HG03558 (cell line): Measurements from ENCODE around the gene BOD1L2.

Source experiments
- ATAC-seq: cut with Tn5 transposase; IDR thresholded peaks from one replicate; pipeline ENCODE4 v1.9.1; 2021; ENCODE audit warnings: moderate number of reproducible peaks; ENCODE audit not compliant: unreplicated experiment; ENCODE audit errors: extremely low read depth

BOD1L2 gene

DNA sequence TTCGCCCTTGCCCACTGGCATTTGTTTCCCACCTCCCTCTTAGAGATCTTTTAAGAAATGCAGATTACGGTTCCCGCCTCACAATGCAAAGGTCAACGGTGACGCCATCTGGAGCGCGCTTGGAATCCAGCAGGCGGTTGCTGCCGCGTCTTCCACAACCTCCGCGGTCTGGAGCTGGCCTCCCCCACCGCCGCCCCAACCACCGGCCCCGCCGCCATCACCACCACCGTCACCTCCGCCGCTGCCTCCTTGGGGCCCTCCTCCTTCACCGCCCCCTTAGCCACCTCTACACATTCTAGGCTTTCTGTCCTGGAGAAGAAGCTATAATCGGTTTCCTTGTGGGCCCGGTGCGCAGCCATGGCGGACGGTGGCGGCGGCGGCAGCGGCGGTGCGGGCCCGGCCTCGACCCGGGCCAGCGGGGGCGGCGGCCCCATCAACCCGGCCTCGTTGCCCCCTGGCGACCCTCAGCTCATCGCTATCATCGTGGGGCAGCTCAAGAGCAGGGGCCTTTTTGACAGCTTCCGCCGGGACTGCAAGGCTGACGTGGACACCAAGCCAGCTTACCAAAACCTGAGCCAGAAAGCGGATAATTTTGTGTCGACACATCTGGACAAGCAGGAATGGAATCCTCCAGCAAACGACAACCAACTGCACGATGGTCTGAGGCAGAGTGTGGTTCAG lies at the start of gene BOD1L2:
Gene BOD1L2 (plus strand): TSS at position 132 of the 681 bp plus-strand sequence. CDS start 226 bp downstream, at position 358.
- no peak for ATAC-seq

DNA sequence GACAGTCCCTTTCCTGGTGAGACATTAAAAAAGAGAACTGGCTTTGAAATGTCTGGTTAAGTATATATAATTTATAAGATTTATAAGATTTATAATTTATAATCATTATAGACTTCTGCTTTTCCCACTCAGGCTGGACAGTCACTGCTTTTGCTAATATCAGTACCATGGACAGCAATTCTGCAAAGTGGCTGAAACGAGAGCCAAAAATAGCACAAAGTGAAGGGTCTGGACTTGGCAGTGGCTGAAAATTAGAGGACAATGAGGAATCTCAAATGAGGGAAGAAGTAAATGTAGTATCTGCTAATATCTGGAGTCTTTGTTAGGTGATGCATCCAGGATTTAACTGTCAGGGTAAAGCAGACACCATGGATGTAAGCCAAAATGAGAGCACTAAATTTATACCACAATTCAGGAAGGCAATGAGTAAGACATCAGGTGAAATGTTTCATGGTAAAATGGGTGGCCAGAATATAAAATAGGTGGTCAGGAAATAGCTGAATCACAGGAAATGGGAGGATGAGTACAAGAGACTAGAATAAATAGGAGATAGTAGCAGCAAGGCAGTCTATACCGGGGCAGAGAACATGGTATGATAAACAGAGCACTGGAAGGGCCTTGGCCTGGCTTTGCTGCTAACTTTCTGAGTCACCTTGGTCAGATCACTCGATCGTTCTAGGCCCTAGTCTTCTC lies 39.6 kb upstream of the BOD1L2 start:
- no peak for ATAC-seq

DNA sequence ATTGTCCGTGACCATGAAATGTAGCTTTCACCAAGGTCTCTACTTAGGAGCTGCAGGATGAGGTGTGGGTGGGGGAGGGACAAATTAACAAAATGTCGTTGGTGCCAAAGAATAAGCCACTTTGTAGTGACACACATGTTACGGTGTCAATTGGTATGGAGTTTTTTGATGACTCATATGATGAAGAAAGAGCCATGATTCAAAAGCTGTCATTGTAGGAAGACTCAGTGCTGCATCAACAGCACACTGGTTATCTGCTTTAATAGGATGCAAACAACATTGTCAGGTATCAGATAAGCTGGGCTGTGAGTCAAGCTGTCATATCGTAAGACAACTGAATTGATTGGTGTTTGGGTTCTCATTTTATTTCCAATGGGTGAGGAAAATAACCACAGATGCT lies 36.6 kb upstream of the BOD1L2 start:
- ATAC-seq: no peak

DNA sequence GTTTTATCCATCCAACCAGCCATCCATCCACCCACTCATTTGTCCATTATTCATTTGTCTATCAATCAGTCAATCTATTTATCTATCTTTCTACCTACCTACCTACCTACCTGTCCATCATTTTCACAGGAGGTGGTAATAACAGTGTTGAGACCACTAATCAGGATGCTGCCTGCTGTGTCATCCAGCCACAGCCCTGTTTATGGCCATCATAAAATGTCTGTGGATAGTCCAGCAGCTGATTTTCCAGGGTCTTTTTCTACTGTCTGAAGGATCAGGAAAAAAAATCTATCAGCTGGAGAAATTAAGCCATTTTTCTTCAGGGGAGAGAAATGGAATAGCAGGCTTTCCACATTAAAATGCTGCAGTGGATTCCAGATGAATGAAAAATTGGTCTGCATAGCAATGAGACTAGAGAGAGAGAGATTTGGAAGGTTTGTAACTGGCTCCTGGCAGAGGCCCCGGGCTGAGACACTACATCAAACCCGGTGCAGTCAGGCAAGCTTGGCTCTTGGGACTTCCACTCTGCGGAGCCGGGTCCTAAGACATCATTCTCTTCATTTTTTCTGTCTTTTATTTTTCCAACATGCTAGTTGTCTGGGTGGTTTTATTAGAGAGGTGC lies 33.0 kb upstream of the BOD1L2 start:
- no peak for ATAC-seq

DNA sequence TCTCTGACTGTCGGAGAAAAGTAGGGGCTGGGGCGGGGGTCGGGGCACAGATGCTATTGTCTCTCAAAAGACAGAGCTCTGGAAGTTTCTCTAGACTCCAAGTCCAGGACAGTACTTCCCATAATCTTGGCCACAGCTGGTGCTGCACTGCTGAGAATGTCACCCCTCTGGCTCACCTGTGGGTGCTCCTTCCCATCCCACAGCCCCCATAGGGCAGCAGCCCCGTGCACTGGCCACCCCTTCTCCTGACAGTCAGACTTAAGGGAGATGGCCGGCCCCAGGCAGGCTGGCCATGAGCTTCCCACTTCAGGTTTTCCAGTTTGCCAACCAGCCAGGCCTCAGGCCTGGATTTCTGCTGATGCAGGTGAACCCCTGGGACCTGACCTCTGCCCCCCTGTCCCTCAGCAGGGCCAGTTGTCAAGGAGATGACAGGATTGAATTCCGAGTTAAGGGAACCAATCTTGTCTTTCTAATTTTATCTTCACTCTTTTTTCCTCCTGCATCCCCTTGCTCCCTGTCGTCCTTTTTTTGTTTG lies 30.2 kb upstream of the BOD1L2 start:
- no peak for ATAC-seq

DNA sequence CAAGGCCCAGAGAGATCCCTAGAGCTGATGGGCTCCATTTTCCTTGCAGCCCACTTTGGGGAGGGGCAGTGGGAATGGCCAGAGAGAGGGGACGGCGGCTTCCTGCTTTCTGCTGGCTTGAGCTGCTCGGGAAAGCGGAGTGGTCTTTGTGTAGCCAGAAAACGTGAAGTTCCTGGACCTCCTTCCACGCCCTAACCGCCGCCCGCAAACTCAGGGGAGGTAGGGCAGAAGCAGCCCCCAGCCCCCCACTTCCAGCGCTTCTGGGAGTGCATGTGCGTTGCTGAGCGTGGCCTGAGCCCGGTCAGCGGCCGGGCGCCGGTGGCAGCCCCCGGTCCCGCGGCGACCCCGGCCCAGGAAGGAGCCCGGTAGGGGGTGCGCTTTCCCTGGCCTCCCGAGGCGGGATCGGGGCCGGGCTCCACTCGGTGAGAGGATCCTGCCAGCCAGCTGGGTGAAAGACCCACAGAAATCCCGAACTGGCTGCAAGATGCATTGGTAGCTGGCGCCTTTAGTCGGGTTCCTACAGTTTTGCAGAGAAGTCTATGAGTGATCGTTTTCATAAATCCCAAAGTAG lies 25.3 kb upstream of the BOD1L2 start:
- ATAC-seq: no peak

DNA sequence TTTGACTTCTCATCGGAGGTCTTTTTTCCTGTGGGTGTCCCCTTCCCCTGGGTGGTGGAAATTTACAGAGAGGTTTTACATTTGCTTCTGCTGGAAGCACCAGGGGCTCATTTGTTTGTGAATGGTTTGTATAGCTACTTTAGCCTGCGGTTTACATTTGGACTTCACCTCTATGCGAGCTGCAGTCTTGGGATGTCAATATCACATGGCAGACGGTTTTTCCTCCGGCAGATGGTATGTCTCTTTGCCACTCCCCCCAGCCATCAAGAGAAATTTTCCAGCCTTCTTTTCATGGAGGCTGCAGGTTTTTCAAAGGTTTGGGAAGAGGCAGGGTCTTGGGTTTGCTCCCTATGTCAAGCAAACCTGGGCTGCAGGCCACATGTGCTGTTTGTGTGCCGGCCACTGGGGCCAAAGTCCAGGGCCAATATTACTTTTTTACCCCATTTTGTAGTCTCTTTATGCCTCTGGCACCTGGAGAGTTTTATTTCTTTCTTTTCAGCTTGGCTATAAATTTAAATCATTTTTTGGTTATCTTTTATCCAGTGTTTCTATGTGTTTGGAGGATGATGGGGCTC lies 23.9 kb upstream of the BOD1L2 start:
- no peak for ATAC-seq

DNA sequence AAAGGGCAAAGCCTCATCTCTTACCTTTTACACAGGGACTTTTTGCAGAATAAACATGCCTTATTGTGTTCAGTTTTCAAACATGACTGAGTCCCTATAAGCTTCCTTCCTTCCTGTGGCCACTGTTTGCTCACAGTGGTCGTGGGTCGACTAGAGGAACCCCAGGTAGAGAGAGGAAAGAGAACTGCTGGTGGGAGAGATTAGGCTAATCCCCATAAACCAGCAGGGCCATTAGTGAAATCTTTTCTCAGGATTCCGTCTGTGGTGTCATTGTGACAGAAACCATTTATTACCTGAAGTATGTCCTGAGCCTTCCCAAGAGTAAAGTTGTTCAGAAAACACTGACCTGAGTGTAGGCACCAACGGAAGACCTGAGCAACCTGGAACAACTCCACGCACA lies 21.3 kb upstream of the BOD1L2 start:
- no peak for ATAC-seq

DNA sequence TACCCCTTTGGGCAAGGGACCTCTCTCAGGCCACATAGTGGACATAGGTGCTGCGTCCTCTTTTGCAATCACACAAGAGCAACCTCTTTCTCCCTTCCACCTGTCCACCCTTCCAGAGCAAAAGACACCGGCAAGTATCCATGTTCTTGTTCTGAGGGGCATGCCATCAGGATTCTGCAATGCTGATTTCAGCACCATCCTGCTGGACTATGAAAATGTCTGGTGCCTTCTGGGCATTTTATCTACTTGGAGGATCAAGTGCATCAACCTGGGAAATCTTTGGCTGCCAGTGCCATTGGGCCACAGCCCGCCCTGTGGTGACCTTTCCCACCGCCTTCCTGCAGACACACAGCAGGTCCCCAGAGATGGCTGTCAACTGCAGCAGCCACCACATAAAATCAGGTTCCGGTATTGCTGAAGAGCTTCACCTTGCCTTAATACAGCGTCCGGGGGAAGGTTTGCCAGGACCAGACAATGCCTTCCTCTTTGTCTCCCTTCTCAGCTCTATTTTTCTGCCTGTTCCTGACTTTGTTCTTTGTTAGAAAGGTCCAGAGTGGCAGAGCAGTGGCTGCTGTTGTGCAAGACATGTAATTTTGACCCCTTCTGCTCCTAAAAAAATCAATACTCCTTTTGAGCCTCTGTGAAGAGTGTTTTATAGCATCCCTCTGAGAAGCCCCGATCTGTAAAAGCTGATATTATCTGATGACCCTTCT lies 18.5 kb upstream of the BOD1L2 start:
- no peak for ATAC-seq

DNA sequence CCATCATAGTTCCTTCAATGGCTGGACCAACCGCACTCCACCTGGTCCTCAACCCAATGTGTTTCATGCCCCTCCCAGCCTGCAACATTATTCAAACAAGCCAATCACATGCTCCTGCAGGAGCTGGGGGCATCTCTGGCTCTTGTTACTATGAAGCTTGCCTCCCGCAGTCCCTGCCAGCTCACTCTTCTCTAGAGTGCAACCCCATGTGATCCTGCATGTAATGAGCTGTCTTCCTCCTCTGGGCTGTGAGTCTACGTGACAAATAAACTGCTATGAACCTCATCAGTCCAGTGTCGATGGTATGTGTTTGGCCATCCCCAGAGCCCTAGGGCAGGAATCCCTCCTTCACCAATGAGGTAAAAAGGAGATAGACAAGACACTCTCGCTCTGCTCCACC lies 15.8 kb upstream of the BOD1L2 start:
- no peak for ATAC-seq

DNA sequence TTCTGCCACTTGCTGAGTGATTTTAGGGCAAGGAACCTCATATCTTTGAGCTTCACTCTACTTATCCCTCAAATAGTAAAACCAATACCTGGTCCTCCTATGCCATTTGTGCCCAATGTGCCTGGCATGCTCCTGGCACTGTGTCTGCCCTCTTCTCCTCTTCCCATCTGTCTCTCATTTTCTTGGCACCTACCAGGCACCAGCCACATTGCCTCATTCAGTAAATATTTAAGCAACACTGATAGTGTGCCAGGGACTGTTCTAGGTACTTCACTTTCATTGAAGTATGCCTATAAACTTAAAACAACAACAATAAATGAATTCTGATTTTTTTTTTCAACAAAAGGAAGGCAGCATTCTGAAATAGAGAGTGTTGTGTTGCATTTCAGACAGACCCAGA lies 15.1 kb upstream of the BOD1L2 start:
- no peak for ATAC-seq

DNA sequence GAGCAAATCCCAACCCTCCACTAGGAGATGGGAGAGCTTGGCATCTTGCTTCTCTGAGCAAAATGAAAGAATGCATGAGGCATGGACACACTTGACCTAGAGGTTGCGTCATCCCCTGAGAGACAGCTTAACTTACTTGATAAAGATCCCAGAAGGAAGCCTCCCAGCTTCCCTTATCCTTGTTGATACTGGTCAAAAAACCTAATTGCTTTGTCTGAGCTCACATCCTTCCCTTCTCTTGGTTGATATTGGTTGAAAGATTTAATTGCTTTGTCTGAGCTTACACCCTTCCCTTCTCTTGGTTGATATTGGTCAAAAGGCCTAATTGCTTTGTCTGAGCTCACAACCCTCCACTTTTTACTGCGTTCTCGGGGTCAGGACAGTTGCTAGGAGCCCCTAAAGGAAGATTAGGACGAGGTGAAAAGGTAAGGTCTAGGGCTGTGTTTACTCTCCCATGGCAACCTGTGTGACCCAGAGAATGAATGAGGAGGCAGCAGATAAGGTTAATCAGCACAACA lies 12.2 kb upstream of the BOD1L2 start:
- ATAC-seq: no peak

DNA sequence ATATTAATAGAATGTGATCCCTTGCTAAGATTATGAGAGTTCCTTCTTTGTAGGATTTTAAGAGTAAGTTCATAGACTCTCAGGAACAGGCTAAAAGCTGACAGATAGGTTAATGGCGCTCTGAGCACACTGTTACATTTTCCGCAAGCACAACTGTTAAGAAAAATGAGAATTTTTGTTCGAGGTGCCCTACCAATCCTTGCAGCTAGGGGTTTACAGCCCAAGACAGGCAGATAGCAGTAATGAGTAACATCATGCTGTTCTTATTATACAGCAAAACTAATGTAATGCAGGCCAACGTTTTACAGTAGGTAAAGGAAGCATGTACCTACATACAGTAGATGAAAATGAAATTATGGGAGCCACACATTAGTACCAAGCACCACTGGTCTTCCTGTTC lies 11.2 kb upstream of the BOD1L2 start:
- ATAC-seq: no peak

DNA sequence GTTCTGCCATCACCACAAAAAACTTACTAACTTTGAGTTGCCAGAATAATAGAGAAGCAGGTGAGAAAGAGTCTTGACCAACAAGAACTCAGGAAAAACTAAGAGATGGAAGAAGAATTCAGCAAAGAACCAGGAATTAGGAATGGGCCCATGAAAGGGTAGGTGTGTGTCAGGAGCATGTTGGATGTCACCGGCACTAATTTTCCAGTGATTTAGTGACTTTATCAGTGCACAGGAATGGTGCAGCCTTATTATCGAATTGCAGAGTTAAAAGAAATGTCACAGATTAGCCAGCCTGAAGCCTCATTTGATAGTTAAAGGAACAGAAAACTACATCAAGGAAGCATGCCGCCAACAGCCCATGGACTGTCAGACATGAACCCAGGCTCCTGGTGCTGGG lies 9.0 kb upstream of the BOD1L2 start:
- ATAC-seq: no peak

DNA sequence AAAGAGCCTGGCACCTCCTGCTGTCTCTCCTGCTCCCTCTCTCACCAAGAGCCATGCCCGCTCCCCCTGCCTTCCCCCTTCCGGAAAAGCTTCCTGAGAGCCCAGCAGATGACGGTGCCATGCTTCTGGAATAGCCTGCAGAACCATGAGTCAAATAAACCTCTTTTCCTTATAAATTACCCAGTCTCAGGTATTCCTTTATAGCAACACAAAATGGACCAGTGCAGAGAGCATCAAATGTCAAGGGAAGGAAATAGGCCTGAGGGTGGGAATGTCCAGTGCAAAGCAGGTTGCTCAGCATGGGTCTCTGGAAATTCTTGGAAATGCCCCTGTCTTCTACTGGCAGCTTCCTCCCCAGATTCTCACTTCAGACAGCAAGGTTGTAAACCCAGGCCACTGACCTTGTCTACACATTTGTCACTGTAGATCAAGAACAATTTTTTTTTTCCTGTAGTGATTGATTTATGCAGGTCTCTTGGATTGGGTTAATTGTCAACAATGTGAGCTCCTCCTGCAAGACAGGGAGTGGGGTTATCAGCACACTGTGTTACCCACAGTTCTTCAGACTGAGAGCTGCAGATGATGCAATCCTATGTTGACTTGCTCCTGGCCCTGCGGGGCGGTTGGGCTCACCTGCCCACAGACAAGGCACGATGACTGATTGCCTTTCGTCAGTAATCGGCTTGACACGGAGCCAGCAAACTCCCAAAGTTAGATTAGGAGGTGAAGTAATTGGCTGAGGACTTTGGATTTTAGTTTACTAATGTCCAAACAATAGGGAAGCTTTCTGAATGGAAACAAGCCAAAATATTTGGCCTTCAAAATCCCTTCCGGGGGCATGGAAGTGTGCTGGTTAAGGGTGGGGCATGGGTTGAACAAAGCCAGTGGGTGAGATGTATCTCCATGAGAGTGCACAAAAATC lies 5.4 kb upstream of the BOD1L2 start:
- ATAC-seq: no peak

DNA sequence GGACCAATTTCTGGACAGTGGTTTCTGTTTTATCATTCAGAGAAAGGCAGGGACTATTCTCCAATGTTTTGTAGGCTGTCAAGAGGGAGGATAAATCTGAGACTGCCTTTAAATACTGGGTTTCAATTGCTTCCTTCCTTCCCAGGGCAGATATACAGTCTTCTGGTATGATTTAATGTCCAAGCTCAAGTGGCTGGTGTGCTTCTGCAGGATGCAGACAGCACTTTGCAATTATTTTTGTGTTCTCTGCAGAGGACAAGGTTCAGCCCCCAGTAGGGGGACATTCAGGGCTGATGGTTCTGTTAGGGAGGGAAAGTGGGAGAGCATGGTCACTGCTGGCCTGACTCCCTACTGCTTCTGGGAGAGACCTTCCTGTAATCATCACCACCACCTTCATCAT lies 4.6 kb upstream of the BOD1L2 start:
- no peak for ATAC-seq

DNA sequence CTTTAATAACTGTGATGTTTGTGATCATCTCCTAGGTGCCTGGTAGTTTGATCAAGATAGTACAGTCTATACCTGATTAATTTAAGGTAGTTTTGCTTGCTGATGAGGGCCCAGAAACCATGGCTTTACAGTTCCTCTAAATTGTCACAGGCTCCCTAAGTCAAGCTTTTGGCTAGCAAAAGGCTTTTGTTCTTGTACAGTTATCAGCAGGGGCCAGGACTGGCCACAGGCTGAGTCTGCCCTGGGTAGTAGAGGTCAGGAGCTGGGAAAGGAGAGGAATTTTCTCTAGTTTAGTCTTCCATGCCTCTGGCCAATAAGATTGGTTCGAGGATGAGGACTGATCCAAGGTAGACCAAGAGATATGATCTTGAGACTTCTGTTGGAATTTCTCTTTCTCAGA lies 3.6 kb upstream of the BOD1L2 start:
- ATAC-seq: no peak

DNA sequence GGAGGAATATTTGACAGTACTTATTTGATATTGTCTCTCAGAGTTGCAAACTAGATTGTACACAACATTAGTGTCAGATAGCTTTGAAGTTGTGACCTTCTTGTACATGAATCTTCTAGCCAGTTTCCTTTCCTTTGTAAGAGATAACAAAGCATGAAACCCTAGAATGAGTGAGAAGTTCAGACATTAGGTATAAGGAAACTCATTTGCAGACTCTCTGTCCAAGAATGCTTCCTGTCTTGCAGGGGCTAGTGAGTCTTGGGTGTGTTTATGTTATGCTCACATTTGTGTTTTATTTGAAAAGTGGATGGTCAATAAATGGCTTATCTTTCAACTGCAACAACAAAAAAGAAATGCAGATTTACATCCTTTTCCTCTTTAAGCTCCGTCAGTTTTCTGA lies 1.4 kb downstream of the BOD1L2 start:
- ATAC-seq: no peak

DNA sequence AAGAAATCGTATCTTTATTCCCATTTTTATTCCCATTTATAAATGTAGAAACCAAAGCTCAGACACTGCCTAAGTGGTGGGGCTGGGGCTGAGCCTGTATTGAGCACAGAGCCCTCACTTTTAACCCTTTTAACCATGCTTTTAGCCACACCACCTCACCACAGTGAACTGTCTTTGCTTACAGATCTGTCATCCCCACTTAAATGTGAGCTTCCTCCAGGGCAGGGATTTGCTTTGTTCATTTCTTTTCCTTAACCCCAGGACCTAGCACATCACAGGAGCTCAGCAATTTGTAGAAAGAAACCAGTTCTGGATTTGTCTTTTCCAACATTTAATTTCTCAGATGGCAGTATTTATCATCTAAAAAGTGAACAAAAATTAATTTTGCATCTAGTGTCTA lies 2.2 kb downstream of the BOD1L2 start:
- ATAC-seq: no peak
